Gastroesophageal sphincter (tissue), 3 donors: ENCODE results near the gene RAD51B.

Source experiments
- CTCF ChIP-seq, 4 experiments: fragments of 200-600 bp in 2 of 4; fragments of 450-650 bp in 2 of 4; sonication (generic) in 1 of 4; IDR thresholded peaks; one replicate each; pipeline ENCODE4 v1.5.1; 2017 to 2019; ENCODE audit warnings: antibody characterized with exemption in 4 of 4, mild to moderate bottlenecking in 2 of 4, moderate library complexity in 2 of 4
- EP300 ChIP-seq: sonication (generic); formaldehyde crosslinking; IDR thresholded peaks from one replicate; pipeline ENCODE4 v1.6.1; 2017; ENCODE audit warnings: antibody characterized with exemption, mild to moderate bottlenecking
- POLR2A ChIP-seq, 2 donors: fragments of 450-650 bp; IDR thresholded peaks; one replicate each; pipeline ENCODE4 v1.6.1; 2017; ENCODE audit warnings: antibody characterized with exemption in 2 of 2, mild to moderate bottlenecking in 2 of 2, moderate library complexity in 1 of 2
- POLR2AphosphoS5 ChIP-seq: sonication (generic); formaldehyde crosslinking; IDR thresholded peaks from one replicate; pipeline ENCODE4 v1.6.1; 2017; ENCODE audit warnings: antibody characterized with exemption

GRCh38 chr14:68153275-68153674 is 333.7 kb downstream of the RAD51B start:
- TF ChIP-seq POLR2A (IDR thresholded peaks at IDR 0.05) (no peak), CTCF (IDR thresholded peaks at IDR 0.05) (no peak), POLR2AphosphoS5 (no peak), EP300 (no peak)
